Activated T-helper 2 cell treated with anti-CD3 and anti-CD28 coated beads, Interferon-gamma antibody, Interleukin-2, Interleukin-4, amounts not matched to agents 10 μg/mL and 5 μg/mL and 100 μg/mL, durations not matched to agents 14 hours and 24 hours and 36 hours (primary cell): ENCODE results near the gene CCNK. TPM values are rescaled to one million over a fixed set of nuclear protein-coding genes. Genes with fewer than 3 reads are reported as not detected.

ENCODE experiments used
- DNase-seq: peaks from one replicate; pipeline ENCODE4 v3.0.0; 2021; ENCODE audit warnings: low spot score
- H3K27ac Mint-ChIP-seq: one replicate; pipeline ENCODE4 v1.8.0; 2021; ENCODE audit warnings: mixed read lengths
- H3K27me3 Mint-ChIP-seq: one replicate; pipeline ENCODE4 v1.8.0; 2021; ENCODE audit warnings: low read depth, mixed read lengths
- H3K36me3 Mint-ChIP-seq: one replicate; pipeline ENCODE4 v1.8.0; 2021; ENCODE audit warnings: low read depth, mixed read lengths
- H3K4me1 Mint-ChIP-seq: one replicate; pipeline ENCODE4 v1.8.0; 2021; ENCODE audit warnings: low read depth, mixed read lengths
- H3K4me3 Mint-ChIP-seq: one replicate; pipeline ENCODE4 v1.8.0; 2021; ENCODE audit warnings: low read depth, mild to moderate bottlenecking, moderate library complexity, mixed read lengths
- H3K9me3 Mint-ChIP-seq: one replicate; pipeline ENCODE4 v1.8.0; 2021; ENCODE audit warnings: mixed read lengths
- intact Hi-C: fragments of 100-400 bp; cut with micrococcal nuclease; formaldehyde crosslinking; loops from one replicate; pipeline ENCODE4 v1.15.1; 2023
- total RNA-seq: library from RNA; stranded (reverse); gene quantifications from 2 replicates; pipeline ENCODE4 v1.2.3, GENCODE V29; 2022

CCNK gene
- total RNA-seq, 1 donor from 2014 or later = 77.8 TPM

- intact Hi-C loops = no loop called here
- H3K27me3 Mint-ChIP-seq = no peaks in the 10 kb centered on the region
- H3K4me3 Mint-ChIP-seq = no peak overlapping the region
- H3K36me3 Mint-ChIP-seq = no peaks in the 10 kb centered on the region
- no peak overlapping the region for H3K27ac Mint-ChIP-seq
- no peaks in the 10 kb centered on the region for H3K4me1 Mint-ChIP-seq
- no peaks in the 10 kb centered on the region for H3K9me3 Mint-ChIP-seq
- DNase-seq = no peak
These were observed 70.1 kb downstream of the CCNK start for GRCh38 chr14:99551034-99551922.

GRCh38 chr14:99552021-99552553, 70.9 kb downstream of the CCNK start:
- Mint-ChIP-seq H3K4me1 (no peaks in the 10 kb centered on the region), H3K4me3 (no peak overlapping the region), H3K9me3 (no peaks in the 10 kb centered on the region), H3K27ac (no peak overlapping the region), H3K36me3 (no peaks in the 10 kb centered on the region), H3K27me3 (no peaks in the 10 kb centered on the region)
- intact Hi-C loops = no loop called here
- no peak for DNase-seq

- no peak for DNase-seq
- H3K4me1 Mint-ChIP-seq = no peaks in the 10 kb centered on the region
- H3K27me3 Mint-ChIP-seq = no peaks in the 10 kb centered on the region
- no peaks in the 10 kb centered on the region for H3K36me3 Mint-ChIP-seq
- no peak overlapping the region for H3K27ac Mint-ChIP-seq
- H3K4me3 Mint-ChIP-seq = no peak overlapping the region
- H3K9me3 Mint-ChIP-seq = no peaks in the 10 kb centered on the region
- intact Hi-C loops = no loop called here
These were observed 71.5 kb downstream of the CCNK start for GRCh38 chr14:99552572-99553216.

- Mint-ChIP-seq H3K9me3 (no peaks in the 10 kb centered on the region), H3K27ac (no peak overlapping the region), H3K27me3 (no peaks in the 10 kb centered on the region), H3K4me1 (no peaks in the 10 kb centered on the region), H3K4me3 (no peak overlapping the region), H3K36me3 (no peaks in the 10 kb centered on the region)
- intact Hi-C loops = no loop called here
- no peak for DNase-seq
These were observed 73.0 kb downstream of the CCNK start for GRCh38 chr14:99554184-99554583.

- DNase-seq = no peak
- H3K9me3 Mint-ChIP-seq = no peaks in the 10 kb centered on the region
- H3K4me1 Mint-ChIP-seq = no peaks in the 10 kb centered on the region
- intact Hi-C loops = no loop called here
- no peak overlapping the region for H3K27ac Mint-ChIP-seq
- H3K36me3 Mint-ChIP-seq = no peaks in the 10 kb centered on the region
- H3K27me3 Mint-ChIP-seq = no peaks in the 10 kb centered on the region
- no peak overlapping the region for H3K4me3 Mint-ChIP-seq
These were observed 73.7 kb downstream of the CCNK start for GRCh38 chr14:99554757-99555531.

- H3K27me3 Mint-ChIP-seq = no peaks in the 10 kb centered on the region
- H3K4me1 Mint-ChIP-seq = no peaks in the 10 kb centered on the region
- no peak overlapping the region for H3K4me3 Mint-ChIP-seq
- intact Hi-C loops = no loop called here
- H3K36me3 Mint-ChIP-seq = no peaks in the 10 kb centered on the region
- H3K9me3 Mint-ChIP-seq = no peaks in the 10 kb centered on the region
- no peak for DNase-seq
- no peak overlapping the region for H3K27ac Mint-ChIP-seq
These were observed 75.1 kb downstream of the CCNK start for GRCh38 chr14:99556134-99556791.

- intact Hi-C loops = no loop called here
- Mint-ChIP-seq H3K9me3 (no peaks in the 10 kb centered on the region), H3K4me1 (no peaks in the 10 kb centered on the region), H3K27ac (no peak overlapping the region), H3K4me3 (no peak overlapping the region), H3K27me3 (no peaks in the 10 kb centered on the region), H3K36me3 (no peaks in the 10 kb centered on the region)
- no peak for DNase-seq
These were observed 78.2 kb downstream of the CCNK start for GRCh38 chr14:99559286-99559990.

GRCh38 chr14:99560403-99560802, 79.2 kb downstream of the CCNK start:
- intact Hi-C loops = no loop called here
- no peak overlapping the region for H3K27ac Mint-ChIP-seq

GRCh38 chr14:99560922-99561683, 79.9 kb downstream of the CCNK start:
- H3K27ac Mint-ChIP-seq = no peak overlapping the region
- H3K4me1 Mint-ChIP-seq = no peaks in the 10 kb centered on the region
- DNase-seq = no peak
- no peaks in the 10 kb centered on the region for H3K27me3 Mint-ChIP-seq
- intact Hi-C loops = no loop called here
- H3K9me3 Mint-ChIP-seq = no peaks in the 10 kb centered on the region
- no peak overlapping the region for H3K4me3 Mint-ChIP-seq
- no peaks in the 10 kb centered on the region for H3K36me3 Mint-ChIP-seq

More at GRCh38 chr14:99560403-99560802, 79.2 kb downstream of the CCNK start:
- no peaks in the 10 kb centered on the region for H3K9me3 Mint-ChIP-seq
- H3K27me3 Mint-ChIP-seq = no peaks in the 10 kb centered on the region
- H3K4me3 Mint-ChIP-seq = no peak overlapping the region
- DNase-seq = no peak
- no peaks in the 10 kb centered on the region for H3K4me1 Mint-ChIP-seq
- H3K36me3 Mint-ChIP-seq = no peaks in the 10 kb centered on the region

- H3K27ac Mint-ChIP-seq = no peak overlapping the region
- no peaks in the 10 kb centered on the region for H3K27me3 Mint-ChIP-seq
- no peak overlapping the region for H3K4me3 Mint-ChIP-seq
- intact Hi-C loops = no loop called here
- no peak for DNase-seq
- no peaks in the 10 kb centered on the region for H3K4me1 Mint-ChIP-seq
- H3K9me3 Mint-ChIP-seq = no peaks in the 10 kb centered on the region
- H3K36me3 Mint-ChIP-seq = no peaks in the 10 kb centered on the region
These were observed 80.7 kb downstream of the CCNK start for GRCh38 chr14:99561864-99562263.
